HL-60 (cell line): Measurements from ENCODE around the gene TMEM14C.
"Not testable (repeated sequence)": the region's sequence is repeated elsewhere in the genome, so short reads cannot be mapped to it uniquely, and the experiment has no call there.

Source experiments
- DNase-seq, 2 experiments: peaks; one replicate each; pipeline ENCODE4 v3.0.0-alpha.2; 2010 to 2020; ENCODE audit warnings: low read depth in 1 of 2, low spot score in 1 of 2
- H3K27ac ChIP-seq: fragments of 250-450 bp; sonication (Bioruptor Pico); replicated peaks from 2 replicates; pipeline ENCODE4 v1.5.1; 2020; ENCODE audit warnings: mild to moderate bottlenecking, moderate library complexity
- H3K27me3 ChIP-seq: fragments of 250-450 bp; sonication (Bioruptor Pico); 2 replicates; pipeline ENCODE4 v1.5.1; 2021; ENCODE audit warnings: mild to moderate bottlenecking, moderate library complexity; ENCODE audit not compliant: insufficient read depth, poor library complexity, severe bottlenecking
- H3K4me3 ChIP-seq: replicated peaks from 2 replicates; pipeline ENCODE4 v1.5.1; 2011; ENCODE audit warnings: mild to moderate bottlenecking, control low read depth, low read length; ENCODE audit not compliant: insufficient read depth
- GABPA ChIP-seq: IDR thresholded peaks from 2 replicates; pipeline ENCODE4 v1.6.1; 2012; ENCODE audit warnings: low read depth
- POLR2AphosphoS5 ChIP-seq: IDR thresholded peaks from 2 replicates; pipeline ENCODE4 v1.6.1; 2012; ENCODE audit warnings: low read depth
- SPI1 ChIP-seq: IDR thresholded peaks from 2 replicates; pipeline ENCODE4 v1.6.1; 2012; ENCODE audit warnings: low read depth, mild to moderate bottlenecking, borderline replicate concordance
- TF ChIP-seq, protein P1 (sequence below): IDR thresholded peaks from 2 replicates; pipeline ENCODE4 v1.6.1; 2012; ENCODE audit warnings: low read depth; ENCODE audit not compliant: insufficient replicate concordance
- TF ChIP-seq, protein P2 (sequence below): IDR thresholded peaks from one replicate; pipeline ENCODE4 v1.5.1; 2011; ENCODE audit warnings: low read length, control low read depth, inconsistent platforms; ENCODE audit not compliant: insufficient read depth

TMEM14C gene

DNA sequence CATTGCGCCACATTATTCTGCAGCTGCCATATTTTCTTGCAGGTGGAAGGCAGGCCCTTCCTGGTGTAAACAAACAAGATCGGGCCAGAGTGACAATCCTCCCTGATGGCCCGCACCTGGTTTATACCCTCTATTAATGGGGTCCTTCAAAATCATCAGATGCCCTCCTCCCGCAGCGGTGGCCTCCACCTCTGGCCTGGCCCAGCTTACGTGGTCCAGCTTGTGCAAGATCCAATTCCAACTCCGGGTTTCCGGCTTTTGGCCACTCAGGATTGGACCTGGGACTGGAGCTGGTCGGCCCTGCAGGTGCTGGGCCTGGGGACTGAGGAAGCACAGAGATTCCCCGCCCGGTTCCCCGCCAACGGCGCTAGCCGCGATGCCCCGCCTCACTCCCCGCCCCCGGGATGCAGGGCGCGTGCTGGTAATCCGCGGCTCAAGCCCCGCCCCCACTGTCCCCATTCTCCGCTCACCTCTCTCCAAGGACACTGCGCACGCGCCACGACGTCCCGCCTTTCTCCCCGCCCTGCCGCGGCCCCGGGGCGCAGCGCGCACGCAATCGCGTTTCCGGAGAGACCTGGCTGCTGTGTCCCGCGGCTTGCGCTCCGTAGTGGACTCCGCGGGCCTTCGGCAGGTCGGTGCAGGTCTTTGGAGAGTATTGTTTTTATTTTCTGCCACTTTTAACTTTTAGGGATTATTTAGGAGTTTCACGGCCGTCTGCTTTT is 24.5 kb downstream of the TMEM14C start, which contains the start of gene TMEM14B:
Gene TMEM14B, plus strand, starts transcription at position 555 of the 722 bp plus-strand sequence. CDS start 1,441 bp downstream, outside the sequence.
- peak within 1 kb of the TSS; percentile 90 for H3K27ac ChIP-seq
- TF ChIP-seq, protein P1, sequence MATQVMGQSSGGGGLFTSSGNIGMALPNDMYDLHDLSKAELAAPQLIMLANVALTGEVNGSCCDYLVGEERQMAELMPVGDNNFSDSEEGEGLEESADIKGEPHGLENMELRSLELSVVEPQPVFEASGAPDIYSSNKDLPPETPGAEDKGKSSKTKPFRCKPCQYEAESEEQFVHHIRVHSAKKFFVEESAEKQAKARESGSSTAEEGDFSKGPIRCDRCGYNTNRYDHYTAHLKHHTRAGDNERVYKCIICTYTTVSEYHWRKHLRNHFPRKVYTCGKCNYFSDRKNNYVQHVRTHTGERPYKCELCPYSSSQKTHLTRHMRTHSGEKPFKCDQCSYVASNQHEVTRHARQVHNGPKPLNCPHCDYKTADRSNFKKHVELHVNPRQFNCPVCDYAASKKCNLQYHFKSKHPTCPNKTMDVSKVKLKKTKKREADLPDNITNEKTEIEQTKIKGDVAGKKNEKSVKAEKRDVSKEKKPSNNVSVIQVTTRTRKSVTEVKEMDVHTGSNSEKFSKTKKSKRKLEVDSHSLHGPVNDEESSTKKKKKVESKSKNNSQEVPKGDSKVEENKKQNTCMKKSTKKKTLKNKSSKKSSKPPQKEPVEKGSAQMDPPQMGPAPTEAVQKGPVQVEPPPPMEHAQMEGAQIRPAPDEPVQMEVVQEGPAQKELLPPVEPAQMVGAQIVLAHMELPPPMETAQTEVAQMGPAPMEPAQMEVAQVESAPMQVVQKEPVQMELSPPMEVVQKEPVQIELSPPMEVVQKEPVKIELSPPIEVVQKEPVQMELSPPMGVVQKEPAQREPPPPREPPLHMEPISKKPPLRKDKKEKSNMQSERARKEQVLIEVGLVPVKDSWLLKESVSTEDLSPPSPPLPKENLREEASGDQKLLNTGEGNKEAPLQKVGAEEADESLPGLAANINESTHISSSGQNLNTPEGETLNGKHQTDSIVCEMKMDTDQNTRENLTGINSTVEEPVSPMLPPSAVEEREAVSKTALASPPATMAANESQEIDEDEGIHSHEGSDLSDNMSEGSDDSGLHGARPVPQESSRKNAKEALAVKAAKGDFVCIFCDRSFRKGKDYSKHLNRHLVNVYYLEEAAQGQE, result peak; percentile 41
- TF ChIP-seq SPI1, result no peak; the same call in 1 of the 2 replicates
- peak; percentile 81 for TF ChIP-seq POLR2AphosphoS5
- TF ChIP-seq, protein P2, sequence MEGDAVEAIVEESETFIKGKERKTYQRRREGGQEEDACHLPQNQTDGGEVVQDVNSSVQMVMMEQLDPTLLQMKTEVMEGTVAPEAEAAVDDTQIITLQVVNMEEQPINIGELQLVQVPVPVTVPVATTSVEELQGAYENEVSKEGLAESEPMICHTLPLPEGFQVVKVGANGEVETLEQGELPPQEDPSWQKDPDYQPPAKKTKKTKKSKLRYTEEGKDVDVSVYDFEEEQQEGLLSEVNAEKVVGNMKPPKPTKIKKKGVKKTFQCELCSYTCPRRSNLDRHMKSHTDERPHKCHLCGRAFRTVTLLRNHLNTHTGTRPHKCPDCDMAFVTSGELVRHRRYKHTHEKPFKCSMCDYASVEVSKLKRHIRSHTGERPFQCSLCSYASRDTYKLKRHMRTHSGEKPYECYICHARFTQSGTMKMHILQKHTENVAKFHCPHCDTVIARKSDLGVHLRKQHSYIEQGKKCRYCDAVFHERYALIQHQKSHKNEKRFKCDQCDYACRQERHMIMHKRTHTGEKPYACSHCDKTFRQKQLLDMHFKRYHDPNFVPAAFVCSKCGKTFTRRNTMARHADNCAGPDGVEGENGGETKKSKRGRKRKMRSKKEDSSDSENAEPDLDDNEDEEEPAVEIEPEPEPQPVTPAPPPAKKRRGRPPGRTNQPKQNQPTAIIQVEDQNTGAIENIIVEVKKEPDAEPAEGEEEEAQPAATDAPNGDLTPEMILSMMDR, result no peak
- H3K4me3 ChIP-seq, result peak within 1 kb of the TSS; percentile 70
- DNase-seq, result peak; percentile 97 to 99
- no peaks in the 10 kb centered on the region for H3K27me3 ChIP-seq

DNA sequence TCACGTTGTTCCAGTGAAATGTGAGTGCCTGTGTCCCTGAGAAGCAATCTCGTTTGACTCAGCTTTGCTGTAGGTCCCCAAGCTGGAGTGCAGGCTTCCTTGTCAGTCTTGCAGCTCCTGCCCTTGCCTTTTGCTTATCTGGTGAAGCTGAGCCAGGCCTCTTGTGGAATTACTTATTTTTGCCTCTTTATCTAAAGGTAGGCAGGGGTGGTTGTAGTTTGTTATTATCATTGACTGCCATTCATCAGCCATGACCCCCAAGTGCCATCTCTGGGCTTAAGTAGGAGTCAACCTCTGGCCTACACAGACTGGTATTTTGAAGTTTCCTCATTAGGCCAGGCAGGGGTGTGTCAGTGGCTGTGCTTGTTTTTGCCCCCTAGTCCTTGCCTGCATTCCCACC is 26.9 kb downstream of the TMEM14C start:
- Histone ChIP-seq H3K27me3 (no peaks in the 10 kb centered on the region), H3K4me3 (no peak overlapping the region), H3K27ac (no peak overlapping the region)
- DNase-seq, result no peak
- TF ChIP-seq POLR2AphosphoS5, result no peak

DNA sequence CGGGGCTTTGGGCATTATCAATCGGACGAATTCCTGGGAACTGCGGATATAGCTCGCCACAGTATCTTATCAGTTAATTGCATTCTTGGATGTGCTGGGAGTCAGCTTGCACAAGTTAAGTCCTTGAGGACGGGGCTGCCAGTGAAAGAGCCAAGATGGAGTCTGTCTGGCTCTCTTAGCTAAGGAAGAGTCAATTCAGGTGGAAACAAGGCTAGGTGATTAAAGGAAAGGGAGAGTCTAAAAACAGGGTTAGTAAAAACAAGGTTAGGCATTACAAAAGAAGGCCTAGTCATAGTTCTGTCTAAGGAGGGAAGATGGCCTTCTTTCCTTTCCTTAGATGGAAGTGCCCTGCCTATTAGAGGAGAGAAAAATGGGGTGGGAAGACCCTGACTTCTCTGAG is 27.7 kb downstream of the TMEM14C start:
- H3K4me3 ChIP-seq, H3K27me3 ChIP-seq, H3K27ac ChIP-seq, DNase-seq: not testable (repeated sequence)

DNA sequence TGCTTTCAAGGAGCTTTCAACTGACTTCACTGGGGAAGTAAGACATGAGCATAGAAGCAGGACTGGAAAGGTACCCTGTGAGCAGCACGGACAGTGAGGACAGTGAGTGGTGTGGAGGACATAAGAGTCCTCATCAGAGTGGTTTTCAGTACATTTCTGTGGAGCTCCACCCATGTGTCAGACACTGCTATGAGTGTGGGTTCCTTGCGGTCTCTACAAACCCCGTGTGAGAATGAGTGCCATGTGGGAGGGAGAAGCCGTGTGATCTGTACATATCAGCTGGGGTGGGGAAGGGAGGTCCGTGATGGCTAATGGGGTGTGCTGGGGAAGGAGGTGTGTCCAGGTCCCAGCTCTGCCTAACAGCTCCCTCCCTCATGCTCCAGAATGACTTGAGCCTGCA is 28.9 kb downstream of the TMEM14C start:
- H3K27ac ChIP-seq, H3K4me3 ChIP-seq, H3K27me3 ChIP-seq, DNase-seq: not testable (repeated sequence)

- H3K27ac ChIP-seq, result no peak overlapping the region
- no peak for TF ChIP-seq GABPA
- TF ChIP-seq, protein P1, result no peak
- TF ChIP-seq POLR2AphosphoS5, result no peak
- peak in 1 of 2 experiments; percentile 10 for DNase-seq
- H3K4me3 ChIP-seq, result no peak overlapping the region
- H3K27me3 ChIP-seq, result no peaks in the 10 kb centered on the region
These were observed 33.2 kb downstream of the TMEM14C start for GRCh38 chr6:10756085-10756484.

DNA sequence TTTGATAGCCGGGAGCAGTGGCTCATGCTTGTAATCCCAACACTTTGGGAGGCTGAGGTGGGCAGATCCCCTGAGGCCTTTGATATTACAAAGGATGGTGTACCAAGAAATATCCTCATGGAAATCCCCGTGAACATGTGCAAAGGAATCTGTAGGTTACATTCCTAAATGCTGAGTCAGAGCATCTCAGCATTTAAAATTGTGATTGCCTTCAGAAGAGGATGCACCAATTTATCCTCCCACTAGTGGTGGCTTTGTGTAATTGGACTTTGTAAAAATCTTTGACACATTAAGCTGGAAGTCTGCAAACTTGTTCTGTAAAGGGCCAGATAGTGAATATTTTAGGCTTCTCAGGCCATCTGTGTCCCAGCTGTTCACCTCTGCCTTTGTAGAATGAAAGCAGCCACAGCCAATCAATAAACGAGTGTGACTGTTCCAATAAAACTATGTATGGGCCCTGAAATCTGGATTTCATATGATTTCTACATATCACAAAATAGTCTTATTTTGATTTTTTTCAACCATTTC is 36.5 kb downstream of the TMEM14C start:
- no peak for TF ChIP-seq POLR2AphosphoS5
- TF ChIP-seq, protein P2, result peak; percentile 47
- no peak for TF ChIP-seq SPI1
- TF ChIP-seq, protein P1, result no peak
- TF ChIP-seq GABPA, result no peak
- Histone ChIP-seq H3K27ac (no peak overlapping the region), H3K4me3 (no peak overlapping the region), H3K27me3 (no peaks in the 10 kb centered on the region)
- peak; percentile 24 to 30 for DNase-seq
